Hematopoietic multipotent progenitor cell treated with erythropoietin and hydrocortisone succinate and interleukin-3 and kit ligand, for 8 days (in vitro differentiated cells): Measurements from ENCODE around the gene RRP1B.
A peak's percentile ranks its signal among the peaks of the same experiment; 100 is the strongest.

ENCODE experiments used
- DNase-seq: peaks from one replicate; pipeline ENCODE4 v3.0.0-alpha.2; 2015

The RRP1B gene

GRCh38 chr21:43727519-43728153 lies 68.3 kb downstream of the RRP1B start:
- DNase-seq, result peak; percentile 60

- no peak for DNase-seq
Measured at GRCh38 chr21:43728154-43728466, 68.8 kb downstream of the RRP1B start.

GRCh38 chr21:43728467-43729390 lies 69.4 kb downstream of the RRP1B start:
- DNase-seq, result peak; percentile 98

GRCh38 chr21:43731476-43731875 lies 72.1 kb downstream of the RRP1B start:
- no peak for DNase-seq

- DNase-seq, result no peak
Measured at GRCh38 chr21:43731891-43732711, 72.7 kb downstream of the RRP1B start.

GRCh38 chr21:43733060-43733459 lies 73.7 kb downstream of the RRP1B start:
- DNase-seq, result no peak

GRCh38 chr21:43733529-43734071 lies 74.2 kb downstream of the RRP1B start:
- peak; percentile 29 for DNase-seq

- peak; percentile 65 for DNase-seq
Measured at GRCh38 chr21:43734131-43734927, 75.0 kb downstream of the RRP1B start.

GRCh38 chr21:43734928-43735229 lies 75.5 kb downstream of the RRP1B start:
- no peak for DNase-seq

- DNase-seq, result no peak
Measured at GRCh38 chr21:43735236-43736091, 76.1 kb downstream of the RRP1B start.

- DNase-seq, result no peak
Measured at GRCh38 chr21:43736224-43736883, 77.0 kb downstream of the RRP1B start.

GRCh38 chr21:43737158-43737950 lies 78.0 kb downstream of the RRP1B start:
- DNase-seq, result no peak

- peak; percentile 78 for DNase-seq
Measured at GRCh38 chr21:43739621-43740435, 80.5 kb downstream of the RRP1B start.

- DNase-seq, result no peak
Measured at GRCh38 chr21:43740497-43741156, 81.3 kb downstream of the RRP1B start.

- no peak for DNase-seq
Measured at GRCh38 chr21:43741423-43742096, 82.2 kb downstream of the RRP1B start.

GRCh38 chr21:43743947-43744346 lies 84.6 kb downstream of the RRP1B start:
- DNase-seq, result peak; percentile 63

GRCh38 chr21:43744725-43745124 lies 85.4 kb downstream of the RRP1B start:
- DNase-seq, result no peak
